ENCODE measurements around the gene ACOT7.

ACOT7 gene

GRCh38 chr1:6420454-6421042 lies 27.0 kb upstream of the ACOT7 start:
- H3K4me1 ChIP-seq (ENCODE audit: control insufficient read depth, insufficient read depth, low read length), result peaks cover 18% of the 10 kb centered on the region

GRCh38 chr1:6419804-6420453 lies 26.4 kb upstream of the ACOT7 start, which contains the start of gene HES2:
Gene HES2 (minus strand): TSS chr1:6419919. CDS start chr1:6419820, 99 bp downstream.
- Histone ChIP-seq H3K36me3 (ENCODE audit: control insufficient read depth, insufficient read depth, low read length, severe bottlenecking) (no peaks in the 10 kb centered on the region), H3K4me1 (ENCODE audit: control insufficient read depth, insufficient read depth, low read length) (peaks cover 23% of the 10 kb centered on the region), H3K4me3 (ENCODE audit: low read length) (peak within 1 kb of the TSS; percentile 11), H3K9ac (ENCODE audit: low read length) (no peak within 1 kb of the TSS), H3K9me3 (ENCODE audit: control insufficient read depth, low read length) (no peaks in the 10 kb centered on the region), H3K27me3 (replicated peaks; ENCODE audit: control insufficient read depth, insufficient read depth, low read length) (peaks cover 70% of the 10 kb centered on the region)
- DNase-seq (ENCODE audit: low read depth), result peak; percentile 51

More at GRCh38 chr1:6420454-6421042, 27.0 kb upstream of the ACOT7 start:
- H3K4me3 ChIP-seq (ENCODE audit: low read length), result peak overlapping the region; percentile 11
- no peak overlapping the region for H3K9ac ChIP-seq (ENCODE audit: low read length)
- no peaks in the 10 kb centered on the region for H3K9me3 ChIP-seq (ENCODE audit: control insufficient read depth, low read length)
- H3K27me3 ChIP-seq (replicated peaks; ENCODE audit: control insufficient read depth, insufficient read depth, low read length), result peaks cover 71% of the 10 kb centered on the region
- no peak for DNase-seq (ENCODE audit: low read depth)
- no peaks in the 10 kb centered on the region for H3K36me3 ChIP-seq (ENCODE audit: control insufficient read depth, insufficient read depth, low read length, severe bottlenecking)

- Histone ChIP-seq H3K27me3 (replicated peaks; ENCODE audit: control insufficient read depth, insufficient read depth, low read length) (peaks cover 74% of the 10 kb centered on the region), H3K9ac (ENCODE audit: low read length) (no peak overlapping the region), H3K36me3 (ENCODE audit: control insufficient read depth, insufficient read depth, low read length, severe bottlenecking) (no peaks in the 10 kb centered on the region), H3K9me3 (ENCODE audit: control insufficient read depth, low read length) (no peaks in the 10 kb centered on the region), H3K4me3 (ENCODE audit: low read length) (no peak overlapping the region), H3K4me1 (ENCODE audit: control insufficient read depth, insufficient read depth, low read length) (peaks cover 28% of the 10 kb centered on the region)
- peak; percentile 18 for DNase-seq (ENCODE audit: low read depth)
Measured at GRCh38 chr1:6419397-6419803, 25.8 kb upstream of the ACOT7 start.

GRCh38 chr1:6418668-6419396 lies 25.3 kb upstream of the ACOT7 start:
- Histone ChIP-seq H3K4me1 (ENCODE audit: control insufficient read depth, insufficient read depth, low read length) (peaks cover 30% of the 10 kb centered on the region), H3K4me3 (ENCODE audit: low read length) (no peak overlapping the region), H3K9me3 (ENCODE audit: control insufficient read depth, low read length) (no peaks in the 10 kb centered on the region), H3K9ac (ENCODE audit: low read length) (no peak overlapping the region), H3K36me3 (ENCODE audit: control insufficient read depth, insufficient read depth, low read length, severe bottlenecking) (no peaks in the 10 kb centered on the region), H3K27me3 (replicated peaks; ENCODE audit: control insufficient read depth, insufficient read depth, low read length) (peaks cover 71% of the 10 kb centered on the region)
- DNase-seq (ENCODE audit: low read depth), result peak; percentile 19

- no peak for DNase-seq (ENCODE audit: low read depth)
- no peaks in the 10 kb centered on the region for H3K36me3 ChIP-seq (ENCODE audit: control insufficient read depth, insufficient read depth, low read length, severe bottlenecking)
- H3K4me3 ChIP-seq (ENCODE audit: low read length), result no peak overlapping the region
- H3K9me3 ChIP-seq (ENCODE audit: control insufficient read depth, low read length), result no peaks in the 10 kb centered on the region
- peaks cover 26% of the 10 kb centered on the region for H3K4me1 ChIP-seq (ENCODE audit: control insufficient read depth, insufficient read depth, low read length)
- H3K27me3 ChIP-seq (replicated peaks; ENCODE audit: control insufficient read depth, insufficient read depth, low read length), result peaks cover 67% of the 10 kb centered on the region
- H3K9ac ChIP-seq (ENCODE audit: low read length), result no peak overlapping the region
Measured at GRCh38 chr1:6417961-6418667, 24.5 kb upstream of the ACOT7 start.

- Histone ChIP-seq H3K9me3 (ENCODE audit: control insufficient read depth, low read length) (no peaks in the 10 kb centered on the region), H3K4me3 (ENCODE audit: low read length) (no peak overlapping the region), H3K4me1 (ENCODE audit: control insufficient read depth, insufficient read depth, low read length) (peaks cover 20% of the 10 kb centered on the region), H3K36me3 (ENCODE audit: control insufficient read depth, insufficient read depth, low read length, severe bottlenecking) (no peaks in the 10 kb centered on the region), H3K9ac (ENCODE audit: low read length) (no peak overlapping the region), H3K27me3 (replicated peaks; ENCODE audit: control insufficient read depth, insufficient read depth, low read length) (peaks cover 64% of the 10 kb centered on the region)
- DNase-seq (ENCODE audit: low read depth), result no peak
Measured at GRCh38 chr1:6416906-6417305, 23.3 kb upstream of the ACOT7 start.

- H3K4me3 ChIP-seq (ENCODE audit: low read length), result no peak overlapping the region
- H3K36me3 ChIP-seq (ENCODE audit: control insufficient read depth, insufficient read depth, low read length, severe bottlenecking), result no peaks in the 10 kb centered on the region
- H3K9ac ChIP-seq (ENCODE audit: low read length), result no peak overlapping the region
- H3K9me3 ChIP-seq (ENCODE audit: control insufficient read depth, low read length), result no peaks in the 10 kb centered on the region
- H3K27me3 ChIP-seq (replicated peaks; ENCODE audit: control insufficient read depth, insufficient read depth, low read length), result peaks cover 61% of the 10 kb centered on the region
- no peak for DNase-seq (ENCODE audit: low read depth)
- peaks cover 20% of the 10 kb centered on the region for H3K4me1 ChIP-seq (ENCODE audit: control insufficient read depth, insufficient read depth, low read length)
Measured at GRCh38 chr1:6416295-6416656, 22.7 kb upstream of the ACOT7 start.

GRCh38 chr1:6414881-6415626 lies 21.5 kb upstream of the ACOT7 start:
- H3K9ac ChIP-seq (ENCODE audit: low read length), result no peak overlapping the region
- DNase-seq (ENCODE audit: low read depth), result no peak

GRCh38 chr1:6414443-6414844 lies 20.9 kb upstream of the ACOT7 start:
- H3K27me3 ChIP-seq (replicated peaks; ENCODE audit: control insufficient read depth, insufficient read depth, low read length), result peaks cover 52% of the 10 kb centered on the region
- H3K4me1 ChIP-seq (ENCODE audit: control insufficient read depth, insufficient read depth, low read length), result peaks cover 13% of the 10 kb centered on the region
- no peaks in the 10 kb centered on the region for H3K36me3 ChIP-seq (ENCODE audit: control insufficient read depth, insufficient read depth, low read length, severe bottlenecking)
- no peak overlapping the region for H3K9ac ChIP-seq (ENCODE audit: low read length)
- no peaks in the 10 kb centered on the region for H3K9me3 ChIP-seq (ENCODE audit: control insufficient read depth, low read length)
- peak; percentile 66 for DNase-seq (ENCODE audit: low read depth)
- H3K4me3 ChIP-seq (ENCODE audit: low read length), result no peak overlapping the region

More at GRCh38 chr1:6414881-6415626, 21.5 kb upstream of the ACOT7 start:
- peaks cover 15% of the 10 kb centered on the region for H3K4me1 ChIP-seq (ENCODE audit: control insufficient read depth, insufficient read depth, low read length)
- peaks cover 54% of the 10 kb centered on the region for H3K27me3 ChIP-seq (replicated peaks; ENCODE audit: control insufficient read depth, insufficient read depth, low read length)
- H3K4me3 ChIP-seq (ENCODE audit: low read length), result no peak overlapping the region
- H3K36me3 ChIP-seq (ENCODE audit: control insufficient read depth, insufficient read depth, low read length, severe bottlenecking), result no peaks in the 10 kb centered on the region
- H3K9me3 ChIP-seq (ENCODE audit: control insufficient read depth, low read length), result no peaks in the 10 kb centered on the region

- no peaks in the 10 kb centered on the region for H3K36me3 ChIP-seq (ENCODE audit: control insufficient read depth, insufficient read depth, low read length, severe bottlenecking)
- no peak for DNase-seq (ENCODE audit: low read depth)
- H3K4me1 ChIP-seq (ENCODE audit: control insufficient read depth, insufficient read depth, low read length), result peaks cover 13% of the 10 kb centered on the region
- no peaks in the 10 kb centered on the region for H3K9me3 ChIP-seq (ENCODE audit: control insufficient read depth, low read length)
- H3K9ac ChIP-seq (ENCODE audit: low read length), result no peak overlapping the region
- peaks cover 38% of the 10 kb centered on the region for H3K27me3 ChIP-seq (replicated peaks; ENCODE audit: control insufficient read depth, insufficient read depth, low read length)
- H3K4me3 ChIP-seq (ENCODE audit: low read length), result no peak overlapping the region
Measured at GRCh38 chr1:6412896-6413295, 19.3 kb upstream of the ACOT7 start.
